IPS-NIHi7 (cell line): ENCODE results near the gene HDAC4.

Experiments used
- DNase-seq: peaks from one replicate; pipeline ENCODE4 v3.0.0; 2012; ENCODE audit warnings: mixed read lengths; ENCODE audit errors: extremely low spot score

Gene HDAC4

DNA sequence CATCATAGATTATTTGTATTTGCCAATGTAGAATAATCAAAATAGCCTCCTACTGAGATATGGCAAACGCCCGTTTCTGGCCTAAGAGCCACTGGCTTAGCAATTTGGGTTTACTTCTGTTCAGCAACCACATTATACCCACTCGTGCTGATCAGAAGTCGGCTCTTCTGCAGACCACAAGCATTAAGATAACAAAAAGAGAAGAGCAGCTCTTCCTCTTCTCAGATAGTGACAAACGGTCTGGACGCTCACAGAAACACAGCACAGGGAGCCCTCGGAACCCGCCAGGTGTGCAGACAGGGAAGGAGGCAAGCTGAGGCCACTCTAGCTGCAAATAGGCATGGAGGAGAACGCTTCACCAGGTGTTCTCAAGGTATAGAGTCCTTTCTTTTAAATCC lies 164.0 kb downstream of the HDAC4 start:
- no peak for DNase-seq

DNA sequence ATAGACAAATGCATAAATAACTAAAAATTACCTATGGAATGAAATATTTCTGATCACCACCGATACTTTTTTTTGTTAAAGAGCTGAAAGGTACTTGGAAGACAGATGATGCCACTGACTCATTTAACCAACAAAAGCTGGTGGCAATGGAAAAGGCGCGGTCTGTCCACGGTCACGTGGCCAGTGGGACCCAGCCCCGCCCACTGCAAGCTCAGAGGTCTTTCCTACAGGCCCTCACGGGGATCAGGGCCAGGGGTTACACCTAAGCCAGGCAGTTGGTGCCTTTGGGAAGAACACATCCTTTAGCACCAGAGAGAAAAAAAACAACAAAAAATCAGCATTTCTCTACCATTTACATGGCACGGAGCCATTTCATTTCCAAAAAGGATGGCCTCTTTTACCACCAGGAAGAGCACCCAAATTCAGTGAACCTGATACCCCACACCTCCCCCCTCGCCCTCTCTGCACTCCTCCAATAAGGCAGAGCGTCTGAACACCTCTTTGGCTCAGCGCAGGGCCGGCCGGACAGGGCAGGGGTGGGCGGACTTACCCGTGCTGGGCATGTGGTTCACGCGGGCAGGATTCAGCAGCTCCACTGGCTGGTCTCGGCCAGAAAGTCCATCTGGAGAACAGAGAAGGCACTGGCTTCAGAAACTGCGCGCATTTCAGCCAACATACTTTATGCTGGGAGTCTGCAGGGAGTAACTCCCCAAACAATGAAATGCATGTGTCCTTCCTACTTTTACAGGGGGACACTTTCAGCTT lies 164.6 kb downstream of the HDAC4 start:
- no peak for DNase-seq

DNA sequence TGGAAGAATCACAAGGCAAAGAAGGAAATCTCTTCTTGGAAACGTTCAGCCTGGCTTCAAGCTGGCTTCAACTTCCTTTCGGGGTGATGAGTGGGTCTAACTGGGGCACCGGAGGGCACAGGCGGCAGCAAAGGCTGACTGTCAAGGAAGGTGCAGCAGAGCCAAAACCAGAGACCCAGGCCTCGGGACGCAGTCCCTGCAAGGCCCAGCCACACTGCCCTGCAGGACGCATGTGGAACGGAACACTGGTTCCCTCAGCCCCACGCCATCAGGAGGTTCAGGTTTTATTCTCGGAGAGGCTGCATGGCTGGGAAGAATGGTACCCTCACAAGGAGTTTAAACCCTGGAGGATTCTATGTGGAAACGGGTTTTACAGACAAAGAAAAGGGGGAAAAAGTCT lies 165.5 kb downstream of the HDAC4 start:
- DNase-seq = no peak

DNA sequence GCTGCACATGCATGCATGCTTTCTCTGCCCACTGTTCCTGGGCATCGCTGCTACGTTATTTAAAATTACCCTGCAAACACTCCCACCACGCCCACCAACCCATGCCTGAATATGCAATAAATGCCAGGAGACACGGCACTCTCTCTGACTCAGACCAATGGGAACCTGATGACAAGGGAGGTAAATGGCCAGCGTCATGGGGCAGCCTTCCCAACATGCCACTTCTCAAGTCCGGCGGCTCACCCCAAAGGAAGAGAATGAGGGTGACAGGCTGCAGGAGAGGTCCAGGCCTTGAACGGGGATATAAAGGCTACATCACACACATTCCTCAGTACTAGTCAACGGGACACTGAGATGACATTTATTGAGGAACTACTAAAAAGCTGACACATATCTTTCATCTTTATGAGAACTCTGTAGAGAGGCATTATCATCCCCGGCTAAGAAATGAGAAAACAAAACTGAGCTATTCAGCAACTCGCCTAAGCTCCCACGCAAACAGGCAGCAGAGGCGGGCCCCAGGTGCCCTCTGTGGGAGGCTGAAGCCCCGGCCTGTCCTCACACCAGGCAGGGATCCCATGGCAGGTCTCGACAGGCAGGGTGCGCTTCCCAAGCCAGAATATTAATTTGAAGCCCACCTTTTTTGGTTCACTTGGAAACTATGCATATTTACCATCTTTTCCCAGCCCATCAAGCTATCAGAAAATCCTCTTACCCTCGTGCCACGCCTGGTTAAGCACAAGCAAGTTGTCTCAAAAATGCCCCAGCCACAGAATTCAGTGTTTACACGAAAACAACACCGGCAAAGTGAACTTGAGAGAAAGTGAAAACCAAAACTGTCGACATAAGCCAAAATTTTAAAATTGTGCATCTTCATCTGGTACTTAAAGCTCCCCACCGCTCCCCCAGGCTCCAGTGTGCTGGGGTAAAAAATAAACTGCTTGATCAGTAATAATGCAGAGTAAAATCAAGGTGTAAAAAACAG lies 166.3 kb downstream of the HDAC4 start:
- no peak for DNase-seq

DNA sequence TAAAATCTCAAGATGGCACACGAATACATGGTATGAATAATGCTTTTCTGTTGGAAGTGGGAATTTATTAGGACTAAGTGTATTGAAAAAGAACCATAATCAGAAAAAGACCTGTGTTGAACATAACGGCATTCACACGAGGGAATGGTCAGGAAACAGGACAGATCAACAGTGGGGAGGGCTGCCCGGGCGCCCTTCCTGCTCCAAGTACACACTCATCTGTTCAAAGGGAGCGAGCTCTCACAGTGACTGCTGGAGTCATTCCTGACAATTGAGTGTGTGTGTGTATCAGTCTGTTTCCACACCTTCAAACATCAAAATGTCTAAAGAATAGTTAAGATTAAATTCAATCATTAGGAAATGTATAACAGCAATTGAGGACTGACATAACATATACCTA lies 167.2 kb downstream of the HDAC4 start:
- DNase-seq = no peak

DNA sequence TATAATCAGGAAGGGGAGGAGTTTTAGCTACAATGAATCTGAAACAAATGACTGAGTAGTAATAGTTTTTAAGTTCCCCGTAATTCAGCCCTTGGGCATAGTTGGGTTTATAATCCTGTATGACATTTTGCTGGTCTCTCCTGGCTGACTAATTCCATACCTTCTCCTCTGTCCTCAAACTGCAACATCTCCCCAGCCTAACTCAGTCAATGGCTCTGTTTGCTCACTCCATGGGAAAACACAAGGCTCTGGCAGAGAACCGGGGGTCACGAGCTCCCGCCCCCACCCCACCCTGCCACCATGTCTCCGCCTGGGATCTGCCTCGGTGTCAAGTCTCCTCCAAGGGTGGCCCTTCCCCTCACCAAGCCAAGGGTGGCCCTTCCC lies 168.6 kb downstream of the HDAC4 start:
- no peak for DNase-seq

DNA sequence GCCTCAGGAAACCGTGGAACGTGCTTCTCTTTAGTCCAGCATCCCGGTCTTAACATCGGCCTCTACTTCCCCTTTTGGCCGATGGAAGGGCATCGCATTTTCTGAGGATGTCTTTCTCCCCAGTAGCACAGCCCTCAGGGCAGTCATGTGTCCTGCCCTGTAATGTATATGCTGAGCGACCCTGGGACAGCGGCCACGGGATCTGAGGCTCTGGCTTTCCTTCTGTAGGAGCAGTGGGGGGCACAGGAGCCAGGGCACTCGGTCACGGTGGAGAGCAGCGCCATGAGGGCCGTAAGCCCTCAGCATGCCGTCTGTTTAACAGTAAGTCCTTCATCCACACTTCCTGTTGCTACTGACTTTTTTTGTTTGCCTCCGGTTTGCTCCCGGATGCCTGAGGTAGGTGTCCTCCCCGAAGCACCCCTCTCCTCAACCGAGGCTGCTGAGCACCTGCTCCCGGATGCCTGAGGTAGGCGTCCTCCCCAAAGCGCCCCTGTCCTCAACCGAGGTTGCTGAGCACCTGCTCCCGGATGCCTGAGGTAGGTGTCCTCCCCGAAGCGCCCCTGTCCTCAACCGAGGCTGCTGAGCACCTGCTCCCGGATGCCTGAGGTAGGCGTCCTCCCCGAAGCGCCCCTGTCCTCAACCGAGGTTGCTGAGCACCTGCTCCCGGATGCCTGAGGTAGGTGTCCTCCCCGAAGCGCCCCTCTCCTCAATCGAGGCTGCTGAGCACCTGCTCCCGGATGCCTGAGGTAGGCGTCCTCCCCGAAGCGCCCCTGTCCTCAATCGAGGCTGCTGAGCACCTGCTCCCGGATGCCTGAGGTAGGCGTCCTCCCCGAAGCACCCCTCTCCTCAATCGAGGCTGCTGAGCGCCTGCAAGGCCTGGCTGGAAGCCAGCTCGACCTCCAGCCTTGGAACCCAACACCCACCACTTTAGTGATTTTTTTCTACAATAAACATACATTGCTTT lies 169.3 kb downstream of the HDAC4 start:
- no peak for DNase-seq

DNA sequence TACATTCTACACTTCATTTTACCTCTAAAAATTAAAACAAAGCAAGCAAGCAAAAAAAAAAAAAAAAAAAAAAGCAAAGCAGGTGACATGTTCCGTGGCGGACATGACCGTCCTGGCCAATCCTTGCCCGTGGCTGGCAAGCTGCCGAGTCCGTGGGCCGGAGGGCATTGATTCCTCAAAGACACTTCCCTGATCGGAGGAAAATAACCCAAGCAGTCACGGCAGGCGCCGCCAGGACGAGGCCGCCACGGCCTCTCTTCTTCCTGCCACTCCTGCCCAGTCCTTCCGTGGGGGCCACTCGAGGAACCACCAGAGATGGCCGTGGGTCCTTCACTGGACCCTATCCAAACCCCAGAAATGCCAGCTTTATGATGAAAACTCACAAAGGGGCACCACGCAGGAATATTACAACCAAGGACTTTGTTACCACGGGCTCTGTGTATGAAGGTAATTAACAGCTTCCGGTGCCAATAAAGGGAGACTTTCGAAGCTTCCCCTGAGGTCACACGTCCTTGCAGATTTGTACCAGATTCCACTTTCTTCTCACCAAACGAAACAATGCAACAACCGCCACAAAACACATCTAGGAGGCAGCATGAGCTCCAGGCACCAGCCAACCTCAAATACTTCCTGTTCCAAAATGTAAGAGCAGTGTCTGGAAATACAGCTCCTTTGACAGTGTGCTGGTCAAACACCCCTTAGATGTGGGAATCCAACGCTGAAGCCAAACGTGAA lies 170.3 kb downstream of the HDAC4 start:
- DNase-seq = no peak

DNA sequence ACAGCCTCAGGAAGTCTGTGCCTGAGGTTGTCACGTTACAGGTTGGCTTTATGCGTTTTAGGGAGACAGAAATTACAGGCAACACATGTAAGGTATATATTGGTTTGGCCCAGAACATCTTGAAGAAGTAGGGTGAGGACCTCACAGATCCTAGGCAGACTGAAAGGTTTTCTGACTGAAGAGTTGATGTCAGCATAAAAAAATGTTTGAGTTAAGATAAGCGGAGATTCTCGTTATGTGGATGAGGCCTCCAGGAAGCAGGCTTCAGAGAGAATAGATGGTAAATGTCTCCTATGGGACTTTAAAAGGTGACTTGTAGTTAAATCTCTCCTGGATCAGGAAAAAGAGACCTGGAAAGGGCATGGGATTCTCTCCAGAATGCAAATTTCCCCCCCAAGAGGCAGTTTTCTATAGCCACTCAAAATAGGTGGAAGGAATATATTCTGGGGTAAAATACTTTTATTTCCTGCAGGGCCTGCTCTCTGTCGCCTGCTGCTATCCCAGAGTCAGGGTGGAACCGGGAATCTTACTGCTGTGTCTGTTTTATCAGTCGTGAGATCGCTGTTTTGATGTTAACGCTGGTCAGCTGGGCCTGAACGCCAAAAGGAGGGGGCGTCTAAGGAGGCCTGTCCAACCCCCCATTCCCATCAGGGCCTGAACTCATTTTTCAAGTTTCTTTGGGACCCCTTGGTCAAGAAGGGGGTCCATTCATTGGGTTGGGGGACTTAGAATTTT lies 171.1 kb downstream of the HDAC4 start:
- DNase-seq = no peak

DNA sequence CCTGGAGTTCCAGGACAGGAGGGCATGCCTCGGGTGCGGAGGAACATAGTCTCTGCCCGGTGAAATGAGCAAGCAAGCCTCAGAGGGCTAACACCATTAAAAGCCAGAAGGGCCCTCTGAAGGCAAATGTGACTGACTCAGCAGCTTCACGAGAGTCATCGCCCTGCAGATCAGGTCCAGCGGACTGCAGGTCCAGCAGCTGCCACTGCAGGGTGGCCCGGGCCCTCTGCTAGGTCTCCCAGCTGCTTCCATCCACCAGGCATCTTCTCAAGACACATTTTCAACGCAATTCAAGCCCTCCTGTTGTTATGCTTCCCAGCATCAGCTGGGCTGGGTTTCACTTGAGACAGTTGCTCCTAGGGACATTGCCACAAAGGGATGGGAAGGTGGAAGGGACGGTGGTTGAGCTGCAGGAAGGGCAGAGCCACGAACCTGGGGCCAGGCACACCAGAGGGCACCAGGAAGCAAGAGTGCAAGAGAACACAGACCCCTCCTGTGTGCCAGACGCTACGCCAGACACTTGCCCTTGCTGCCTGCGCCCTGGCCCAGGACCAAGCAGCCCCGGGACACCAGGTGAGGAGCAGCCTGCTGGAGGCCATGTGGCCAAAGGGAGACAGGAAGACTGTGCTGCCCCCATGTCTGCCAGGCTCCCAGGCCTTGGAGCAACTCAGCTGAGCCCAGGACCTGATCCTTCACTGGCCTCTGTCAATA lies 173.0 kb downstream of the HDAC4 start:
- no peak for DNase-seq

DNA sequence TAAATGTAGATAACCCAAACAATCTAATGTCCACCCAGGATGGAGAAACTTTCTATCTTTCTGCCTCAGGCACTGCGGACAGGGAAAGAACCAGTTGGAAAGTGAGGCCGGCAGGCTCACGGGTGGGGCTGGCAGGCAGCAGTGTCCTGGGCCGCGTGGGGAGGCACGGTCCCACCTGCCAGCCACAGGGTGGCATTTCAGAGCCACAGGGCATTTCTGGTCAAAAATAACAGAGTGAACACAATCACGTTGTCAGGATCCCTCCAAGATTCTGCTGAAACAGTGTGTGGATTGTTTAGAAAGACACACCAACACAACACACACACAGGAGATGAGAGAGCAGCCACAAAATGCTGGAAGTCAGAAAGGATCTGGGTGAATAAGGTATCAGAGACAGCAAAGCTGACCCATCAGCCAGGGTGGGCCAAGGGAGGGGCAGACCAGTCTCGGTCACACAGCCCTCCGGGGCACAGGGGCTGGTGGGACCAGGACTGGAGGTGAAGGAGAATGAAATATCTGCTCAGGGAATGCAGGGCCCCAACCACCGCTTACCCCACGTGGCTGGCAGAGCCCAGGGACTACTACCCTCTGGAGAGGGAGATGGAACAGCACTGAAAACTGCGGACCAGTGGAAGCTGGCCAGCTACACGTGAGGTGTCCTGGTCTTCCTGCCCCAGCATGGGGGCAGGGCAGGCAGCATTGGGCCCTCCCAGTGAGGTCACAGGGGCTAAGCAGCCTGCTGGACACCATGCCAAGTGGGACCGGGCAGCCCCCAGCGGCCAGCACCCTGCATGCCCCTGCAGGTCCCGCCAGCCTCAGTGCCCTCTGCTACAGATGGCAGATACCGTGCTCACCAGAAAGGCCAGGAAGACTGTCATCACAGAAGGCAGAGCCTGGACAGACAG lies 173.9 kb downstream of the HDAC4 start:
- no peak for DNase-seq

DNA sequence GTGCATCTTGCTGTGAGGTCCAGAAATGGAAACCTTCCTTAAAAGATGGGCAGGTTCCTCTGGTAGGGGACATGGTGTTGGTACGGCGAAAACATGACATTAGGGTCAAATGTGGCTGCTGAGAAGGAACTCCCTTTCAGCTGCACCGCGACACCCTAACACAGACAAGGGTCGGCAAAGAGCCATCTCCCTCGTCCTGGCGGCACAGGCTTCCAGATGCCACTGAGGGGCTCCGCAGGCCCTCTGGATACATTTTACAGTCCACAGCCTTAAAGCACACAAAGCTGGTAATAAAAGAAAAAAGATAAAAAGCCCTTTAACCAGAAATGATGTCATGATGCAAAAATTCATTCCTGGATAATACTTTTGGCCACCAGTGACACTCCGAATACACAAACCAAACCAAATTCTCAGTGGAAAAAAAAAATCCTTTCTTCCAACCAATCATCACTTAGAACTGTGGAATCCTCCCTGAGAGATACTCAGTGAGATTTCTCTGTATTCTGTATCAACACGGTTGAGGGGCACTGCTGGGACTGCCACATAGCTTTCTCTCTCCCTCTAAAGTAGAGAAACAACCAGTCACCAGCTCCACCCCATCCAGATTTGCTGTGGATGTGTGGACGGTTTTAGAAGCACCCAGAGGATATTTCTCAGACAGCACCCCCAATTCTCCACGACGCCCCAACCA lies 174.8 kb downstream of the HDAC4 start:
- DNase-seq = no peak

DNA sequence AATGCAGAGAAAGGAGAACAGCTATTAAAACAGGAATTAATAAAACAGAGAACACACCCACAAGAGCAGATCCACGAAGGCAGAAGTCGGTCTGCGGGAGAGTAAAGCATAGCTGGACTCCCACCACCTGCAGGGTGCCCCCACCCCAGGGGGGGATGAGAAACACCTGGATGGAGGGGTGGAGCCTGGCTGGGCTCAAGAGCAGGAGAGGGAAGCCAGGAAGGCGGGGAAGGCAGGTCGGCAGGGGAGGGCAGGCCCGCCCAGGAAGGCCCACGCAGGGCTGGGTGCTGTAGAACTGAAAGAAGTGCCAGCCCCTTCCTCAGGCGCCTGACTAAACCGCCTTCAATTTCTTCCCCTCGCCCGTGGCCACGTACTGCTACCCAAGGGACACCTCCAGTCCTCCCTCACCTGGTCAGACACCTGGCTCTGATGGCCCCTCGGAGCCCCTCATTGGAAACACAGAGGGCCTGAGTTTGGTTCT lies 175.4 kb downstream of the HDAC4 start:
- DNase-seq = no peak

DNA sequence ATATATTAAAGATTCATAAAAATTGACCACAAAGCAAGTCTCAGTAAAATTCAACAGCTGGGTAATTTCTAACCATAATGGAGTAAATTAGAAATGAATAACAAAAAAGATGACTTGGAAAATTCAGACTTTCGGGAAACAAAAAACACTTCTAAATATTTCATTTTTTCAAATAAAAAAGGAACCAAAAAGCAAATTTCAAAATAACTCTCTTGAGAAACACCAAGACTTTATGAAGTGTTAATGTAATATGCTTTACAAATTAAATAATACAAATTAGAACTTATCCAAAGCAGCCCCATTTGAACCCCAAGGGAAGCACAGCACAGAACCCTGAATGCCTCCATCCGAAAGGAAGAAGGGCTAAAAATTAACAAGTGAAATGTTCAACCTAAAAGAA lies 175.9 kb downstream of the HDAC4 start:
- DNase-seq = no peak

DNA sequence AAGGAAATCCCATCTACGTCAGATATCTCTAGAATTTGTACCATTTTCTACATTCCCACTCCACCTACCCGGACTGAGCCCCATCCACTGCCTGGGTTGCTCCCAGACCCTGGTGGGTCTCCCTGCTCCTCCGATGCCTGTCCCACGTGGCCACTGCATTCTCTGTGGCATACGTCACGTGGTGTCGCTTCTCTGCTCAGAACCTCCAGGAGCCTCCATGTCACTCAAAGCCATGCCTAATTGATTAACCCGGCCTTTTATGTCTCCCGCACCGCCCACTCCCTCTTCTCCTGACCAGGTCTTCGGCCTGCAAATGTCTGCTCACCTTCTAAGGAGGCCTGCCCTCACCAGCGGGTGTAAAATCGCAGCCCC lies 176.6 kb downstream of the HDAC4 start:
- DNase-seq = no peak

DNA sequence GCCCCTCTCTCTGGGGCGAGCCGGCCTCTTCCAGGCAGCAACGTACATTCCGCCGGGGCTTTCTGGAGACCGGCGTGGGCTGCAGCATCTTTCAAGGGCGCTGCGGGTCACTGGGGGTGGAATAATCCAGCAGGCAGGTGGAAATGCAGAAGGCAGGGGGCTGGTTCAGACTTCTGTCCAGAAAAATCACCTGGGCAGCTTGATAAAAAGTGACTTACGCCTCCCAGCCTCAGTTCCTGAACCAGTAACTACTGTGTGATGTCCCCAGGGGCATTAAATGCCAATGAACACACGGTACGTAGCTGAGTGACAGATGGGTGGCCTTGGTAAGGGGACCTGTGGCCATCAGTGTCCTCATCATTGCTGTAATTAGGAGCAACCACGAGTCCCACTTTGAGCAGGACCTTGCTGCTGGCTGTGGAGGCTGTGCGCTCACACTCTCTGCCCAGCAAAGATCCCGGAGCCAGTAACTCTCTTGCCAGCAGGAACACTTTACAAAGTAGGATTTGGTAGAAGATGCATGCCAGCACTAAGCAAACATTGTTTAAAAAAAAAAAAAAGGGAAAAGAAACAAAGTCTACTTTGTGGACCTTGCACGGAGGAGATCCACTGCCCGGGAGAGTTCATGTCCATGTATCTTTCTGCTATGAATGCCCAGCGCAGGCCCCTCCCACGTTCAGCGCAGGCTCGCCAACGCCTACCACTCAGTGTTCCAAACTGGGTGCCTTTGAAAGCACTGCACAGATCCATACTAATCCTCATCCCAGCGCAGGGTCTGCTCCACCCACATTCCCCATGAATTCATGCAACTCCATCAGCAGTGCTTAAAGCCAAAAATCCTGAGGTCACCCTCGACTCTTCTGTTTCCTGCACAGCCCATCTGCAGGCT lies 177.3 kb downstream of the HDAC4 start:
- no peak for DNase-seq

DNA sequence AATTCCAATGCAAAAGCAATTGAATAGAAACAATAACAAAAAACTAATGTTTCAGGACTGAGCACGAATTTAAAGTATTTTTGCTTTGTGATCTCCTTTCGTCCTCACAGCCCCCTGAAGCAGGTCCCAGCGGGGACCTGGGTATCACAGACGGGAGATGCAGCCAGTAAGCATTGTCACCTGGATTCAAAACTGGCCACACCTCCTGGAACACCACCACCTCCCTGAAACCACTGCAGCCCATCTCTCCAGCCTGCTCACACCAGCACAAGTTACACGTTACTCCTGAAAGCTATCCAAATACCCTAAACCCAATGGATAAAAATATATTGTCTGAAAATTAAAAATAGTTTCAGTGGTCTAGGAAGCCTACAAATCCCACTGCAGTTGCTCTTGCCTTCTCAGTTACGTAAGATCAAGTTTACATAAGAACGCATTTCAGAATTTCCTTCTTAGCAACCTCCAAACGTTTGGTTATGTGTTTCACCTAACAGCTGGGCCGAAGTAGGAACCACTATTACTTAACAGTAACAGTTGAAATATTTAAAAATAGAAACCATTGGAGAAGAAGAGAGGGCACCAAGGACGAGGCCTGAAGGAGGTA lies 178.0 kb downstream of the HDAC4 start:
- no peak for DNase-seq
